GM12878 (cell line): Measurements from ENCODE around the gene PPP1R37. TPM values are rescaled to one million over a fixed set of nuclear protein-coding genes. Genes with fewer than 3 reads are reported as not detected.

Experiments used
- ATAC-seq: fragments of 200-7000 bp; cut with Tn5 transposase; 3 replicates; pipeline ENCODE4 v1.9.1; 2020; ENCODE audit warnings: mild to moderate bottlenecking, moderate library complexity
- BruUV-seq: library from RNA; stranded (reverse); fragments of 400-500 nt; replicated peaks from 2 replicates; lab custom pipeline; 2021; lab: Mats Ljungman, UMichigan
- CTCF ChIA-PET: fragments of 300-600 bp; sonication (Branson Sonifier 250); formaldehyde crosslinking; extraction: SDS; loops from one replicate; lab custom pipeline; 2021; ENCODE audit warnings: inconsistent platforms; lab: Yijun Ruan, JAX
- POLR2A ChIA-PET: fragments of 350-600 bp; formaldehyde crosslinking; extraction: SDS; loops from one replicate; lab custom pipeline; 2021; ENCODE audit warnings: inconsistent platforms; lab: Charles Lee
- RAD21 ChIA-PET: fragments of 300-600 bp; sonication (Branson Sonifier 250); formaldehyde crosslinking; loops from one replicate; lab custom pipeline; 2023; ENCODE audit warnings: antibody characterized with exemption; ENCODE audit not compliant: unreplicated experiment; lab: Charles Lee
- SMC1A ChIA-PET: fragments of 300-600 bp; sonication (Branson Sonifier 250); formaldehyde crosslinking; loops from one replicate; lab custom pipeline; 2023; ENCODE audit not compliant: unreplicated experiment, uncharacterized antibody; lab: Charles Lee
- DNase-seq: peaks from one replicate; pipeline ENCODE4 v3.0.0-alpha.2; 2011; ENCODE audit warnings: low read depth, low spot score
- FAIRE-seq: peaks from 3 replicates; lab custom pipeline; 2011; peaks lifted over from hg19 to GRCh38; lab: Jason Lieb, UNC
- H2AFZ ChIP-seq: 2 replicates; pipeline ENCODE4 v1.6.0; 2011; ENCODE audit warnings: low read depth, low read length, control low read depth; ENCODE audit not compliant: control insufficient read depth
- H3K27ac ChIP-seq: 2 replicates; pipeline ENCODE4 v1.5.1; 2011; ENCODE audit warnings: control low read depth; ENCODE audit not compliant: control insufficient read depth, insufficient read depth
- H3K27me3 ChIP-seq, 2 experiments: replicated peaks in 1 of 2; 2 replicates each; pipeline versions ENCODE4 v1.6.0 to v1.6.1; 2011; ENCODE audit warnings: low read length in 1 of 2; ENCODE audit not compliant: control insufficient read depth in 2 of 2, insufficient read depth in 2 of 2
- H3K36me3 ChIP-seq, 2 experiments: 2 replicates each; pipeline ENCODE4 v1.5.1; 2011; ENCODE audit warnings: low read length in 1 of 2; ENCODE audit not compliant: control insufficient read depth in 2 of 2, insufficient read depth in 2 of 2
- H3K4me1 ChIP-seq: 2 replicates; pipeline ENCODE4 v1.6.1; 2011; ENCODE audit warnings: mild to moderate bottlenecking, low read length, moderate library complexity, mixed read lengths; ENCODE audit not compliant: control insufficient read depth, insufficient read depth
- H3K4me2 ChIP-seq: 2 replicates; pipeline ENCODE4 v1.6.0; 2011; ENCODE audit warnings: control low read depth; ENCODE audit not compliant: control insufficient read depth, insufficient read depth
- H3K4me3 ChIP-seq: fragments of 200-600 bp; sonication (generic); 2 replicates; pipeline ENCODE4 v1.5.1; 2016
- H3K79me2 ChIP-seq: 2 replicates; pipeline ENCODE4 v1.6.0; 2011; ENCODE audit warnings: low read length; ENCODE audit not compliant: control insufficient read depth, insufficient read depth
- H3K9ac ChIP-seq: 2 replicates; pipeline ENCODE4 v1.8.0; 2011; ENCODE audit warnings: low read length, control low read depth, mixed read lengths; ENCODE audit not compliant: control insufficient read depth, insufficient read depth
- H3K9me3 ChIP-seq: replicated peaks from 3 replicates; pipeline ENCODE4 v1.5.1; 2011; ENCODE audit warnings: mild to moderate bottlenecking, low read length; ENCODE audit not compliant: control insufficient read depth, insufficient read depth
- H4K20me1 ChIP-seq: 2 replicates; pipeline ENCODE4 v1.6.0; 2011; ENCODE audit not compliant: control insufficient read depth, insufficient read depth
- E2F4 ChIP-seq: IDR thresholded peaks from 2 replicates; pipeline ENCODE4 v1.6.1; 2012; ENCODE audit warnings: low read depth, low read length, improper control_type of control experiment
- HCFC1 ChIP-seq: fragments of 150-350 bp; IDR thresholded peaks from 2 replicates; pipeline ENCODE4 v1.6.1; 2014; ENCODE audit warnings: low read length
- KAT2A ChIP-seq: conservative IDR thresholded peaks from 2 replicates; pipeline ENCODE4 v1.6.1; 2011; ENCODE audit warnings: low read depth, low read length; ENCODE audit not compliant: control insufficient read depth
- PKNOX1 ChIP-seq: fragments of 450-650 bp; IDR thresholded peaks from 2 replicates; pipeline ENCODE4 v1.6.1; 2016; ENCODE audit warnings: mild to moderate bottlenecking
- RELB ChIP-seq: fragments of 450-650 bp; IDR thresholded peaks from 2 replicates; pipeline ENCODE4 v1.6.1; 2017; ENCODE audit warnings: low read depth, mild to moderate bottlenecking, moderate library complexity
- TAF1 ChIP-seq: IDR thresholded peaks from 2 replicates; pipeline ENCODE4 v1.6.1; 2011; ENCODE audit warnings: mild to moderate bottlenecking, low read depth, low read length, borderline replicate concordance
- ZBTB11 ChIP-seq: fragments of 450-650 bp; formaldehyde crosslinking; IDR thresholded peaks from 2 replicates; pipeline ENCODE4 v1.5.0; 2022; ENCODE audit warnings: mild to moderate bottlenecking, missing genetic modification characterization
- WGBS: methylation state at CpG from one replicate; pipeline ENCODE4 v1.1.6; 2016; ENCODE audit warnings: low lambda C conversion rate; ENCODE audit not compliant: insufficient replicate concordance, insufficient coverage; ENCODE audit errors: missing lambda C conversion rate; 5-methylcytosine and 5-hydroxymethylcytosine counted together
- in situ Hi-C: fragments of 300-500 bp; cut with MboI; formaldehyde crosslinking; loops from 9 replicates; pipeline ENCODE4 v1.14.3; 2018; ENCODE audit warnings: mixed read lengths
- intact Hi-C: fragments of 100-400 bp; cut with micrococcal nuclease; formaldehyde crosslinking; loops from one replicate; pipeline ENCODE4 v1.14.2; 2022; ENCODE audit not compliant: unreplicated experiment
- polyA plus RNA-seq, 11 experiments: library from polyadenylated mRNA; depleted of rRNA in 4 of 11; unstranded in 6 of 11; stranded (reverse) in 5 of 11; fragments of >200 nt; fragmentation: Nextera tagmentation in 4 of 11; fragmentation: Illumina TruSeq in 1 of 11; extraction: Ambion mirVana in 4 of 11; extraction: Trizol in 1 of 11; gene quantifications; 1 replicate in 1 of 11; 2 replicates in 10 of 11; pipeline versions ENCODE4 v1.2.1 to v1.2.3, GENCODE V29; 2011 to 2016; ENCODE audit warnings: inconsistent platforms in 2 of 11, missing spikeins in 2 of 11, low read depth in 1 of 11
- total RNA-seq, 4 experiments: library from RNA; depleted of rRNA in 3 of 4; stranded (reverse); fragments of >200 nt in 3 of 4; fragmentation: Illumina TruSeq in 1 of 4; extraction: Trizol in 1 of 4; gene quantifications; 2 replicates each; pipeline versions ENCODE4 v1.2.1 to v1.2.3, GENCODE V29; 2013 to 2021

Gene PPP1R37
- total and polyA plus RNA-seq, 10 of the 15 experiments (the other 5 are each of a cell fraction or from before 2014, with no cell fraction given), result 0.09 to 21.3 (median 5.1) TPM; not detected in 1

GRCh38 chr19:45138303-45138751, 45.3 kb downstream of the PPP1R37 start:
- no peak overlapping the region for H3K4me2 ChIP-seq
- SMC1A ChIA-PET, result no interaction called here
- WGBS, result 96% methylated on average over 11 of the region's 11 CpGs
- TF ChIP-seq KAT2A (no peak), E2F4 (no peak), PKNOX1 (no peak), HCFC1 (no peak), ZBTB11 (CRISPR knock-in tag) (no peak), TAF1 (no peak), RELB (no peak)
- TF ChIP-seq, all 136 proteins: peak for 0
- H3K36me3 ChIP-seq, result peaks cover 3 to 17% of the 10 kb centered on the region in 2 experiments; a peak in 3 of 4 replicates
- H3K9me3 ChIP-seq, result no peaks in the 10 kb centered on the region
- intact Hi-C loops (loop anchor here (5.0 kb wide), 2 partner anchors 61 to 199 kb away; partner anchors contain the start of genes GEMIN7 and ZNF296), in situ Hi-C loops (no loop called here)
- CTCF ChIA-PET, result interaction anchor here (0.6 to 5.6 kb wide), 3 partner anchors 10 to 26 kb away, joined by 3 to 39 read pairs (median 18); no protein-coding TSS in a partner anchor
- no peak for DNase-seq
- no peak overlapping the region for H3K9ac ChIP-seq
- no peak for ATAC-seq
- H3K4me1 ChIP-seq, result peaks cover 51% of the 10 kb centered on the region
- RAD21 ChIA-PET, result interaction anchor here (2.7 kb wide), 1 partner anchor 20 kb away, joined by 12 read pairs; no protein-coding TSS in a partner anchor
- no peaks in the 10 kb centered on the region for H3K27me3 ChIP-seq
- FAIRE-seq, result no peak
- no peak overlapping the region for H3K4me3 ChIP-seq
- POLR2A ChIA-PET, result interaction anchor here (0.6 to 4.5 kb wide), 5 partner anchors 20 to 66 kb away, joined by 3 to 33 read pairs (median 17); partner anchors contain the start of genes BLOC1S3 and TRAPPC6A
- peaks cover 29% of the 10 kb centered on the region for H3K79me2 ChIP-seq
- H2AFZ ChIP-seq, result no peak overlapping the region
- BruUV-seq, result no TSS peak
- peak overlapping the region; percentile 97 for H3K27ac ChIP-seq
- no peaks in the 10 kb centered on the region for H4K20me1 ChIP-seq
